ENCODE results near the gene DUSP1.

- TF ChIP-seq CTCF (conservative IDR thresholded peaks at IDR 0.05 in 1 of 2, IDR thresholded peaks at IDR 0.05 in 1 of 2; ENCODE audit: extremely low read depth in 1 of 2, insufficient read depth in 1 of 2, low read depth in 1 of 2, low read length in 2 of 2): no peak
- no peak for TF ChIP-seq EZH2 (IDR thresholded peaks at IDR 0.05; ENCODE audit: borderline replicate concordance, low read length)
These were observed 31.6 kb downstream of the DUSP1 start for GRCh38 chr5:172739375-172739774.

All from mammary epithelial cell (primary cell).